ENCODE results near the gene IRF2BP2.

The IRF2BP2 gene

DNA sequence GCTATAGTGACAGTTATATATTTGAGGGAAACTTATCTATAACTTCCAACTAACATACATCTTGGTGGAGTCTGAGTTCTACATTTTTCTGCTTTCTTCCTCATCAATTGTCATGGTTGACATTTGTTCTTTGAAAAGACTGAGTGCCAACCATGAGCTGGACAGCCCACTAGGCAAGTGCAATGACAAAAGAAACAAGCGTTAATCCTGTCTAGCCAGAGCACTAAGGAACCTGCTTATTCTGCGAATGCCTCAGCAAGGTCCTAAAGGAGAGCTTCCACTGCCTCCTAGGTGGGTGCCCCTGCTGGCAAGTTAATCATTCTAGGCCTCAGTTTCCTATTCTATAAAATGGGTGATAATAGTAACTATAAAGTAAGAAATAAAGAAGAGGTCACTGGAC lies 44.8 kb downstream of the IRF2BP2 start:
- WGBS (ENCODE audit: insufficient coverage), result 100% methylated on average over 2 of the region's 2 CpGs
- CTCF ChIA-PET, result interaction anchor here (1.1 to 1.6 kb wide), 2 partner anchors 9 to 12 kb away, joined by 3 to 6 read pairs; no protein-coding TSS in a partner anchor
- no peak overlapping the region for H3K27ac ChIP-seq (ENCODE audit: insufficient read depth in 1 of 2, low read depth in 1 of 2, low read length in 2 of 2, poor library complexity in 1 of 2, severe bottlenecking in 2 of 2)

DNA sequence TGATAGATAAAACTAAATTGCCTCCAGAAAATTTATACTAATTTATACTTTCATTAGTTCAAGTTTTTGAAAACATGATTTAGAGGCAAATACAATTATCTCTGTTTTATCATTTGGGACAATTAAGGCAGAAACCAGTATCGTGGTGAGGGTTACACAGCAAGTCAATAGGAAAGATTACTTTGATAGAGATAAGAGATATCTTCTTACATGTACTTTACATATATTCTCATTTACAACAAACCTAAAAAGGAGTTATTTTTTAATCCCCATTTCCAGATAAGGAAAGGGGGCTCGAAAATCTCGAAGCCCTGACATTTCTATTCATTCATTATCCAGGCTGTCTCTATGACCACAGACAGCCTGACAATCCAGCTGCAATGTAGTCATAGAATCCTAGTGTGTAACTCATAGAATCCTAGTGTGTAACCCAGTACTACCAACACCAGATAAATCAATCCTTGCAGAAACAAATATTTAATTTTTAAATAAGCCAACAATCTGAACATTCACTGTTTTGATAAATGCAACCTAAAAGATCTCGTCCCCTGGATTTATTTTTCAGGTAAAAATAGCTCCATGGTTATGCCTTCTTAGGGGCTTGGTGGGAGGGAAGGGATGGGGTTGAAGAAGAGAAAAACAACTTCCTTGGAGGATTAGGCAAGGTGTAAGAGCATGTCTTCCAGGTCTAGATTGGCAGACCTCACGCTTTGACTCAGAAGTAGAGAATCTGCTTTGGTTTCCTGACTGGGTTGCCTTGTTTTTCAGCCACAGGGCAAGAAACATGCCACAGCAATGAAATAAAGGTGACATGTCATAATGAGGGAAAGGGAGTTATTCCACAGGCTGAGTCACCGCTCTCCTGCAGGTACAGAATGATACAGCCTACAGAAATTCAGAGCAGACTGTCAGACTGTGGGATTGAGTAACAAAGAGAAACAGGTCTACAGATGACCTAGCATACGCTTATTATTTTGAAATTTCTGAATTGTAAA lies 45.6 kb downstream of the IRF2BP2 start:
- H3K36me3 ChIP-seq (ENCODE audit: control insufficient read depth in 4 of 4, insufficient read depth in 4 of 4, low read length in 3 of 4), result no peaks in the 10 kb centered on the region
- POLR2A ChIA-PET, result no interaction called here
- no peak overlapping the region for H3K4me3 ChIP-seq (ENCODE audit: control insufficient read depth in 1 of 7, extremely low read depth in 1 of 7, insufficient read depth in 4 of 7, low read depth in 2 of 7, low read length in 6 of 7)
- peak in 1 of 3 donors; percentile 26 for DNase-seq
- H3K27me3 ChIP-seq (replicated peaks in 2 of 5; ENCODE audit: control insufficient read depth in 4 of 5, insufficient read depth in 5 of 5, low read length in 4 of 5), result no peaks in the 10 kb centered on the region
- no peak overlapping the region for H3K27ac ChIP-seq (ENCODE audit: insufficient read depth in 1 of 2, low read depth in 1 of 2, low read length in 2 of 2, poor library complexity in 1 of 2, severe bottlenecking in 2 of 2)
- H3K4me1 ChIP-seq (ENCODE audit: control extremely low read depth in 1 of 4, control insufficient read depth in 4 of 4, insufficient read depth in 4 of 4, low read length in 3 of 4), result peaks cover 0 to 7% (median 1%) of the 10 kb centered on the region in 4 experiments
- WGBS (ENCODE audit: insufficient coverage), result 87% methylated on average over 5 of the region's 7 CpGs
- no peaks in the 10 kb centered on the region for H3K9me3 ChIP-seq (ENCODE audit: control extremely low read depth in 1 of 5, control insufficient read depth in 4 of 5, insufficient read depth in 2 of 5, low read depth in 1 of 5, low read length in 4 of 5)
- CTCF ChIA-PET, result no interaction called here

More for the DNA sequence above, 44.8 kb downstream of the IRF2BP2 start:
- Histone ChIP-seq H3K27me3 (replicated peaks in 2 of 5; ENCODE audit: control insufficient read depth in 4 of 5, insufficient read depth in 5 of 5, low read length in 4 of 5) (no peaks in the 10 kb centered on the region), H3K4me1 (ENCODE audit: control extremely low read depth in 1 of 4, control insufficient read depth in 4 of 4, insufficient read depth in 4 of 4, low read length in 3 of 4) (peaks cover 0 to 6% (median 1%) of the 10 kb centered on the region in 4 experiments), H3K9me3 (ENCODE audit: control extremely low read depth in 1 of 5, control insufficient read depth in 4 of 5, insufficient read depth in 2 of 5, low read depth in 1 of 5, low read length in 4 of 5) (no peaks in the 10 kb centered on the region), H3K36me3 (ENCODE audit: control insufficient read depth in 4 of 4, insufficient read depth in 4 of 4, low read length in 3 of 4) (no peaks in the 10 kb centered on the region), H3K4me3 (ENCODE audit: control insufficient read depth in 1 of 7, extremely low read depth in 1 of 7, insufficient read depth in 4 of 7, low read depth in 2 of 7, low read length in 6 of 7) (no peak overlapping the region)
- no peak for DNase-seq
- POLR2A ChIA-PET, result no interaction called here

DNA sequence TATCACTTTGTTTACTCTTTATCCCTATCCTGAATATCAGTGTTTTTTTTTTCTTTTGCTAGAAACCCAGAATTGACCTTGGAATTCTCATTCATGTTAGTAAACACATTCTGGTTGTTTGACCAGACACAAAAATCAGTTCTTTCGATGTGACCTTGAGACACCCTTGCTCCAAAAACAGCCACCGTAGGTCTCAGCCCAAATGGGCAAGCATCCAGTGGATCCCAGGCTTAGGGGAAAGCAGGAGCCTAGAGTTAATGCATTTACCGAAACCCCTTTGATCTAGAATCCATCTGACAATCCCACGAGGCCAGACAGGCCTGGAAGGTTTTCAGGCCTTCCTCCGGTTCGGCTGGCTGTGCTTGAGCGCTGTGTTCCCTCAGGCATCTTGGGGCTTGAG lies 47.6 kb downstream of the IRF2BP2 start:
- POLR2A ChIA-PET, result interaction anchor here (0.6 kb wide), 1 partner anchor 22 kb away, joined by 3 read pairs; no protein-coding TSS in a partner anchor

DNA sequence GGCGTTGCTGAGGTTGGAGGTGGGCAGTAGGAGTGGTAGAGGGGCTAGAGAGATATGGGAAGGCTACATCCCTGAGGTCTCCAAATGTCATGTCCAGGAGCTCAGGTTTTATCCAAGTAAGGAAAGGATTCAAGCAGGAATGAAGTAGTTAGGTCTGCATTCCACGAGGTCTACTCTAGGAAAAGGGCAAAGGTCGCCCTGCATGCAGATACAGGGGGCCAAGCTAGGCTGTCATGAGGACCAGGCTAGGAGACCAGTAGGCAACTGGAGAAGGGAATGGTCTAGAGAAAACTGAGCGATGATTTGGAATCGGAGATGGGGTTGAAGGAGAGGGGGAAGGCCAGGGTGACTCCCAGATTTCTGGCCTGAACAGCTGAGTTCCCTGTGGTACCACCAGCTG lies 48.7 kb downstream of the IRF2BP2 start:
- H3K4me3 ChIP-seq (ENCODE audit: control insufficient read depth in 1 of 7, extremely low read depth in 1 of 7, insufficient read depth in 4 of 7, low read depth in 2 of 7, low read length in 6 of 7), result no peak overlapping the region
- WGBS (ENCODE audit: insufficient coverage), result 100% methylated on average over 5 of the region's 5 CpGs
- H3K4me1 ChIP-seq (ENCODE audit: control extremely low read depth in 1 of 4, control insufficient read depth in 4 of 4, insufficient read depth in 4 of 4, low read length in 3 of 4), result peaks cover 0 to 12% (median 1%) of the 10 kb centered on the region in 4 experiments
- ChIA-PET CTCF (interaction anchor here (0.7 to 1.6 kb wide), 4 partner anchors 31 to 34 kb away, joined by 3 to 4 read pairs (median 4); no protein-coding TSS in a partner anchor), POLR2A (no interaction called here)
- no peak overlapping the region for H3K27ac ChIP-seq (ENCODE audit: insufficient read depth in 1 of 2, low read depth in 1 of 2, low read length in 2 of 2, poor library complexity in 1 of 2, severe bottlenecking in 2 of 2)
- no peaks in the 10 kb centered on the region for H3K27me3 ChIP-seq (replicated peaks in 2 of 5; ENCODE audit: control insufficient read depth in 4 of 5, insufficient read depth in 5 of 5, low read length in 4 of 5)
- no peaks in the 10 kb centered on the region for H3K36me3 ChIP-seq (ENCODE audit: control insufficient read depth in 4 of 4, insufficient read depth in 4 of 4, low read length in 3 of 4)
- H3K9me3 ChIP-seq (ENCODE audit: control extremely low read depth in 1 of 5, control insufficient read depth in 4 of 5, insufficient read depth in 2 of 5, low read depth in 1 of 5, low read length in 4 of 5), result no peaks in the 10 kb centered on the region
- no peak for DNase-seq

More for the DNA sequence above, 47.6 kb downstream of the IRF2BP2 start:
- WGBS (ENCODE audit: insufficient coverage), result over 99% methylated on average over 7 of the region's 7 CpGs
- Histone ChIP-seq H3K27me3 (replicated peaks in 2 of 5; ENCODE audit: control insufficient read depth in 4 of 5, insufficient read depth in 5 of 5, low read length in 4 of 5) (no peaks in the 10 kb centered on the region), H3K9me3 (ENCODE audit: control extremely low read depth in 1 of 5, control insufficient read depth in 4 of 5, insufficient read depth in 2 of 5, low read depth in 1 of 5, low read length in 4 of 5) (no peaks in the 10 kb centered on the region), H3K27ac (ENCODE audit: insufficient read depth in 1 of 2, low read depth in 1 of 2, low read length in 2 of 2, poor library complexity in 1 of 2, severe bottlenecking in 2 of 2) (no peak overlapping the region), H3K36me3 (ENCODE audit: control insufficient read depth in 4 of 4, insufficient read depth in 4 of 4, low read length in 3 of 4) (no peaks in the 10 kb centered on the region), H3K4me1 (ENCODE audit: control extremely low read depth in 1 of 4, control insufficient read depth in 4 of 4, insufficient read depth in 4 of 4, low read length in 3 of 4) (peaks cover 0 to 12% (median 1%) of the 10 kb centered on the region in 4 experiments), H3K4me3 (ENCODE audit: control insufficient read depth in 1 of 7, extremely low read depth in 1 of 7, insufficient read depth in 4 of 7, low read depth in 2 of 7, low read length in 6 of 7) (no peak overlapping the region)
- CTCF ChIA-PET, result no interaction called here
- DNase-seq, result no peak

DNA sequence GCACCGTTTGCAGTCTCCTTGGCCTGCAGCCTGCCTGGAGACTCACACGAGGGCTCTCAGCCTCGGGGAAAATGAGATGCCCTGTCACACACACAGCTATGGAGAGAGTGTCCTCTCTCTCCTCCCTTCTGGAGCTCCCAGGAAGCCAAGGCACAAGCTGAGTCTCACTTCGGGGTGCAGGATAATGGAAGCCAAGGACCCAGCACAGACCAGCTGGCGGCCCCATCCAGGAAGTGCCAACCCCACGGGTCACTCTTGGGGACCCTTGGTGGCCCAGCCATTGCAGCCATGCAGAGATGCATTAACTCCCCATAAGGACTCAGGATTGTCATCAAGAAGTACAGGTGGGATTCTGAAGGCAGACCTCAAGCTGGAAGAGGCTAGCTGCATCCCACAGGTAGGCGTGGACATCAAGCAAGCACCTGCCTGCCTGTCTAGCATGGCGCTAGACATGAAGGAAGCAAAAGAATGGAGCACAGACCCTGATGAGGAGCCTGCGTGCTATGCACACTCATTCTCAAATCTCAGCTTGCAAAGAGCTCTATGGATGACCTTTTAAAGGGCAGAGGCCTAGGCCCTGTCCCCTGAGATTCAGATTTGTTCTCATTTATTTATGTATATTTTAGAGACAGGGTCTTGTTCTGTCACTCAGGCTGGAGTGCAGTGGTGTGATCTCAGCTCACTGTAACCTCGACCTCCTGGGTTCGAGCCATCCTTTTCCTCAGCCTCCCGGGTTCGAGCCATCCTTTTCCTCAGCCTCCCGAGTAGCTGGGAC lies 49.9 kb downstream of the IRF2BP2 start:
- Histone ChIP-seq H3K4me3 (ENCODE audit: control insufficient read depth in 1 of 7, extremely low read depth in 1 of 7, insufficient read depth in 4 of 7, low read depth in 2 of 7, low read length in 6 of 7) (no peak overlapping the region), H3K27me3 (replicated peaks in 2 of 5; ENCODE audit: control insufficient read depth in 4 of 5, insufficient read depth in 5 of 5, low read length in 4 of 5) (no peaks in the 10 kb centered on the region), H3K27ac (ENCODE audit: insufficient read depth in 1 of 2, low read depth in 1 of 2, low read length in 2 of 2, poor library complexity in 1 of 2, severe bottlenecking in 2 of 2) (no peak overlapping the region), H3K4me1 (ENCODE audit: control extremely low read depth in 1 of 4, control insufficient read depth in 4 of 4, insufficient read depth in 4 of 4, low read length in 3 of 4) (peaks cover 0 to 12% (median 5%) of the 10 kb centered on the region in 4 experiments), H3K9me3 (ENCODE audit: control extremely low read depth in 1 of 5, control insufficient read depth in 4 of 5, insufficient read depth in 2 of 5, low read depth in 1 of 5, low read length in 4 of 5) (no peaks in the 10 kb centered on the region), H3K36me3 (ENCODE audit: control insufficient read depth in 4 of 4, insufficient read depth in 4 of 4, low read length in 3 of 4) (no peaks in the 10 kb centered on the region)
- CTCF ChIA-PET, result interaction anchor here (1.2 to 1.6 kb wide), 4 partner anchors 16 to 35 kb away, joined by 3 to 4 read pairs (median 4); no protein-coding TSS in a partner anchor
- POLR2A ChIA-PET, result no interaction called here
- no peak for DNase-seq
- WGBS (ENCODE audit: insufficient coverage), result 84% methylated on average over 6 of the region's 14 CpGs

DNA sequence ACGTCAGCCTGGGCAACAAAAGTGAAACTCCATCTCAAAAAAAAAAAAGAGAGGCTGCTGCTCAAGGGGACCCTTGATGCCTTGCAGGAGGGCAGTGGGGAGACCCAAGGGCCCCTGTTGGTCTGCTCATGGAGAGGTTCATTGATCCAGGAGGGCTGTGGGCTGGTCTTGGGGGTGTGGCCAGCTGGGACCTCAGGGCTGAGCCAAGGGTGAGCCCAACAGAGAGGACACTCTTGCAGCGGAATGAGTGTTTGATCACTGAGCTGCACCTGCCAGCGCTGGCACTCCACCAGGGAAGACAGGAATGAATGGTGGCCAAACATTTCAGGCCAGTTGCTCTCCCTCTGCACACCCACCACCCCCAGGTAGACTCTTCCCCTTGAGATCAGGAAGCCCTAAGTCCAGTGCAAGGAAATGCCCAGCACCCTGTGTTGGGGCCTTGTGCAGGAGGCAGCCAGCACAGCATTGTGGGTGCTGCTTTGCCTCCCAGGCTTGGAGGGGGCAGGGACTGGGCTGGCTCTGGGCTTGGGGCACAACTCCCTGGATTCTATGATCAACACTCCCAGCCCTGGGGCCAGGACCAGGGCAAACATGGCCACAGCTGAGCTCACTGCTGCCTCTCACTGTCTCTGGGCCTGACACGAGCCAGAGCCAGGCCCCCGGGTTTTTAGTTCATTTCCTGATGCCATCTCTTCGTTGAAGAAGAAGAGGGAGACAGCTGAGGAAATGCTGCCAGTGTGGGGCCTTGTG lies 50.7 kb downstream of the IRF2BP2 start:
- Histone ChIP-seq H3K4me1 (ENCODE audit: control extremely low read depth in 1 of 4, control insufficient read depth in 4 of 4, insufficient read depth in 4 of 4, low read length in 3 of 4) (peaks cover 2 to 14% (median 11%) of the 10 kb centered on the region in 4 experiments), H3K27me3 (replicated peaks in 2 of 5; ENCODE audit: control insufficient read depth in 4 of 5, insufficient read depth in 5 of 5, low read length in 4 of 5) (no peaks in the 10 kb centered on the region), H3K4me3 (ENCODE audit: control insufficient read depth in 1 of 7, extremely low read depth in 1 of 7, insufficient read depth in 4 of 7, low read depth in 2 of 7, low read length in 6 of 7) (no peak overlapping the region), H3K36me3 (ENCODE audit: control insufficient read depth in 4 of 4, insufficient read depth in 4 of 4, low read length in 3 of 4) (no peaks in the 10 kb centered on the region), H3K27ac (ENCODE audit: insufficient read depth in 1 of 2, low read depth in 1 of 2, low read length in 2 of 2, poor library complexity in 1 of 2, severe bottlenecking in 2 of 2) (no peak overlapping the region), H3K9me3 (ENCODE audit: control extremely low read depth in 1 of 5, control insufficient read depth in 4 of 5, insufficient read depth in 2 of 5, low read depth in 1 of 5, low read length in 4 of 5) (no peaks in the 10 kb centered on the region)
- CTCF ChIA-PET, result interaction anchor here (1.1 to 1.2 kb wide), 2 partner anchors 16 to 26 kb away, joined by 3 read pairs; no protein-coding TSS in a partner anchor
- POLR2A ChIA-PET, result no interaction called here
- WGBS (ENCODE audit: insufficient coverage), result 97% methylated on average over 6 of the region's 6 CpGs
- DNase-seq, result no peak

Data from common myeloid progenitor, CD34-positive (primary cell).